HT-29 (cell line): ENCODE results near the gene SERPINA4. TPM values are rescaled to one million over a fixed set of nuclear protein-coding genes. Genes with fewer than 3 reads are reported as not detected.

Experiments used
- DNase-seq: peaks from one replicate; pipeline ENCODE4 v3.0.0-alpha.2; 2015; ENCODE audit warnings: low spot score
- total RNA-seq: library from RNA; depleted of rRNA; stranded (reverse); fragments of >200 nt; shearing (Covaris generic); gene quantifications from 2 replicates; pipeline ENCODE4 v1.2.3, GENCODE V29; 2014; rRNA removed

Gene SERPINA4
- 0.57 and 1.8 TPM in 2 replicates for total RNA-seq

- peak; percentile 8 for DNase-seq
Observed at GRCh38 chr14:94560751-94561655, at the start of gene SERPINA4. TSS of gene SERPINA4 (plus strand) at chr14:94561442. CDS start at chr14:94563483, 2,041 bp downstream.

GRCh38 chr14:94514351-94514750 is 46.9 kb upstream of the SERPINA4 start:
- no peak for DNase-seq

- DNase-seq: no peak
Observed at GRCh38 chr14:94515426-94515825, 45.8 kb upstream of the SERPINA4 start.

- no peak for DNase-seq
Observed at GRCh38 chr14:94515856-94516255, 45.4 kb upstream of the SERPINA4 start.

- no peak for DNase-seq
Observed at GRCh38 chr14:94517248-94517640, 44.0 kb upstream of the SERPINA4 start.

GRCh38 chr14:94517641-94518257 is 43.5 kb upstream of the SERPINA4 start:
- DNase-seq: no peak

GRCh38 chr14:94521375-94522114 is 39.7 kb upstream of the SERPINA4 start:
- DNase-seq: no peak

GRCh38 chr14:94522115-94522724 is 39.0 kb upstream of the SERPINA4 start:
- DNase-seq: no peak

GRCh38 chr14:94523265-94523664 is 38.0 kb upstream of the SERPINA4 start:
- no peak for DNase-seq

- no peak for DNase-seq
Observed at GRCh38 chr14:94524093-94524492, 37.1 kb upstream of the SERPINA4 start.

GRCh38 chr14:94531187-94531586 is 30.1 kb upstream of the SERPINA4 start:
- no peak for DNase-seq

GRCh38 chr14:94532447-94532846 is 28.8 kb upstream of the SERPINA4 start:
- DNase-seq: no peak

- DNase-seq: no peak
Observed at GRCh38 chr14:94535506-94535905, 25.7 kb upstream of the SERPINA4 start.

GRCh38 chr14:94536836-94537235 is 24.4 kb upstream of the SERPINA4 start:
- DNase-seq: peak; percentile 51

- DNase-seq: no peak
Observed at GRCh38 chr14:94538070-94538740, 23.0 kb upstream of the SERPINA4 start.

GRCh38 chr14:94539181-94539580 is 22.1 kb upstream of the SERPINA4 start:
- DNase-seq: no peak

GRCh38 chr14:94540031-94540794 is 21.0 kb upstream of the SERPINA4 start:
- no peak for DNase-seq

GRCh38 chr14:94541234-94541975 is 19.8 kb upstream of the SERPINA4 start:
- no peak for DNase-seq

GRCh38 chr14:94542111-94542810 is 19.0 kb upstream of the SERPINA4 start:
- no peak for DNase-seq
